GM21576 (cell line): Measurements from ENCODE around the gene BOK.

Source experiments
- ATAC-seq: cut with Tn5 transposase; IDR thresholded peaks from one replicate; pipeline ENCODE4 v1.9.1; 2021; ENCODE audit warnings: mild to moderate bottlenecking, moderate library complexity; ENCODE audit not compliant: unreplicated experiment

The BOK gene

DNA sequence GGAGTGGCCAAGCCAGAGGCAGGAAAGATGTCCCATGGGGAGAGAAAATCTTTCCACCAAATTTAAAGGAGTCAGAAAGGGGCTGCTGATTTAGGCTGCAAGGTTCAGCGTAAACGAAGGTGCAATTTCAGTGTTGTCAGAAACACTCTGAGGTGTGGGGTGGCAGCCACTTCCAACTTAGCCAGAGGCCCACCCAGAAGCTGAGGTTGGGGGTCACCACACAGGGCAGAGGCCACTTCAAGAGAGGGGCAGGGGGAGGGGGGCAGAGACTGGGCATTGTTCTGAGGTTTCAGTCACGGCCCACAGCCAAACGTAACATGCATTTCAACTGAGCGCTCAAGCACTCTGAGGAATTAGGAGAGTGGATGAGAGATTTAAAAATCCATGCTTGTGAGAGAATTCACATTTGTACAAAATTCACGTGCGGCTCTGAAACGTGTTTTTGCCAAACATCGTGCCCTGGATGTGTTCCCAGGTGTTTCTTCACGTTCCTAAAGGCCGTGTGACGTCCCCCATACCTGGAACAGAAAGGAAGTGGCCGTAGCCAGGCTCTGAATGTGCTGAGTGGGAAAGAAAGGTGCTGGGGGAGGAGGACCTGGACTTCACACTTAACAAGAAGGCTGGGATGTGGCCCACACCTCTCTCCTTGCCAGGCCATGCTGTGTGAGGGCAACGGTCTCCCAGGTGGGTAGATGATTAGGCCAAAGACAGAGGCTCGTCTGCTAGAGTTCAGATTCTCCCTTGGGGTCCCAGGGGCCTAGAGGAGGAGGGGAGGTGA lies 19.5 kb upstream of the BOK start:
- ATAC-seq, result no peak

DNA sequence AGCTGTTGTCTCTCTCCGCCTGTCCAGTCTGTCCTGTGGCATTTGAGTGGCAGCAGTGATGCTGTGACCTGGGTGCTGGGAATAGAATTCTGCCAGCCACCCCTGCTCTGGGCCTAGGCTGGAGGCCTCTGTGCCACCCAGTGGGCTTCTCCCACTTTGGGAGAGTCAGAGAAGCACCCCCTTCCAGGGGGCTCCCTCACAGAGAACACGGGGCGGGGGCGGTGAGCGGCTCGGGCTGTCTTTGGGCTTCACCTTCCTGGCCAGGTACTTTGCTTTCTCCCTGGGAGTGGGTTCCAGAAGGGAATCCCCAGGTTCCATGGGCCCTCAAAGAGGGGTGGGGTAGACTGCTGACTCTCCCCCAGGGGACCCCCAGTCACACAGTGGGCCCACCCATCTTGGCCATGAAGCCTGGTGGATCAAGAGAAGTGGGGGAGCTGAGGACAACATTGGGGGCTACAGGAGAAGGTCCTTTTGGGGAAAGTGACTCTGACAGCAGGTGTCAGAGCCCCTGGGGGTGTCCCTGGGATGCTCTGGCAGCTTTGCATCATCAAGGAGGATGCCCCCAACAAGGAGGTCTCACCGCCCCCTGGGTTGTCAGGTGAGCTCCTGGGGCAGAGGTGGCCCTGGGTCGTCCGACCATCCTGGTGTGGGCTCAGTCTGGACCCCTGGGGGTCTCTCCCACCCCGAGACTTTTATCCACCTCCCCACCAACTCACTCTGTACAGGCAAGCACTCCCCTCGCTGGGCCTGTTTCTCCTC lies 18.8 kb upstream of the BOK start:
- no peak for ATAC-seq

DNA sequence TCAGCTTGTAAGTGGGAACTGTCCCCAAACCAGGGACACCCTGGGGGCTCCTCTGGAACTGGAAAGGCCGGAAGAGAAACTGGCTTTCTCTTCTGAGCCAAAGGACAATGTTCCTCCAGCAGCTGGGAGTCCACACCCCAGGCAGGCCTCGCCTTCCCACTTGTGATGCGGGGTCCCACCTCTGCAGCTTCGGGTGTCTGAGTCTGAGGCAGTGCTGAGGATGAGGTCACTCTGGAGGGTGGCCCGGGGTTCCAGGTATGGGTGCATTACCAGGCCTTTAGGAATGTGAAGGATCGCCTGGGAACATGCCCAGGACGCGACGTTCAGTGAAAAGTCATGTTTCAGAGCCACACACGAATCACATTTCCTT lies 18.2 kb upstream of the BOK start:
- ATAC-seq, result no peak

DNA sequence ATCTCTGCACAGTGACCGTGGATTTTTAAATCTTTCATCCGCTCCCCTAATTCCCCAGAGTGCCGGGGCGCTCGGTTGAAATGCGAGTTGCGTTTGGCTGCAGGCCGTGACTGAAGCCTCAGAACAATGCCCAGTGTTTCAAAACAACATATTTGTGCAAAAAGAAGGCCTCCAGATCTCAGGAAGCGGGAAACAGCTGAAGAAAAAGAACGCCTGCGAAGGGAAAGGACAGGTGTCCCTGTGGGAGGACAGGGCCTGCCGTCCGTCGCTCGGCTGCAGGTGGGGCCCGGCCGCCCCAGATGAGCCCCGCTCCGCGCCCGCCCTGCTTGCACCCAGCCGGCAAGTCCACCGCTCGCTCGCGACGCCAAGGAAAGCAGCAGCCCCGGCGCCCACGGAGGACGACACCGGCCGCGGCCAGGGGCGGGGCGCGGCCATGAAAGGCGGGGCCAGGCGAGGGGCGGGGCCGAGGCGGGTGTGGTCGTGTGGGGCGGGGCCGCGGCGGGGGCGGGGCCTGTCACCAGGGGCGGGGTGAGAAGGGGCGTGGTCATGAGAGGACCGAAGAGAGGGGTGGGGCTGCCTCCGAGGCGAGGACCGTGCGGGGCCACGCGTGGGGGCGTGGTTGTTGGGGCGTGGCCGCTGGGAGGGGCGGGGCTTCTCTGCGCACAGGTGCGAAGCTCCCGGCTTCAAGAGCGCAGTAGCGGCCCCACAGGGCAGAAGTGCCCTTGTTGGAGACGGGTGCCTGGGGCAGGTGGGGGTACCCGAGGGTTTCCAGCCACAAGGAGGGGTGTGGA lies 17.6 kb upstream of the BOK start:
- ATAC-seq, result no peak

DNA sequence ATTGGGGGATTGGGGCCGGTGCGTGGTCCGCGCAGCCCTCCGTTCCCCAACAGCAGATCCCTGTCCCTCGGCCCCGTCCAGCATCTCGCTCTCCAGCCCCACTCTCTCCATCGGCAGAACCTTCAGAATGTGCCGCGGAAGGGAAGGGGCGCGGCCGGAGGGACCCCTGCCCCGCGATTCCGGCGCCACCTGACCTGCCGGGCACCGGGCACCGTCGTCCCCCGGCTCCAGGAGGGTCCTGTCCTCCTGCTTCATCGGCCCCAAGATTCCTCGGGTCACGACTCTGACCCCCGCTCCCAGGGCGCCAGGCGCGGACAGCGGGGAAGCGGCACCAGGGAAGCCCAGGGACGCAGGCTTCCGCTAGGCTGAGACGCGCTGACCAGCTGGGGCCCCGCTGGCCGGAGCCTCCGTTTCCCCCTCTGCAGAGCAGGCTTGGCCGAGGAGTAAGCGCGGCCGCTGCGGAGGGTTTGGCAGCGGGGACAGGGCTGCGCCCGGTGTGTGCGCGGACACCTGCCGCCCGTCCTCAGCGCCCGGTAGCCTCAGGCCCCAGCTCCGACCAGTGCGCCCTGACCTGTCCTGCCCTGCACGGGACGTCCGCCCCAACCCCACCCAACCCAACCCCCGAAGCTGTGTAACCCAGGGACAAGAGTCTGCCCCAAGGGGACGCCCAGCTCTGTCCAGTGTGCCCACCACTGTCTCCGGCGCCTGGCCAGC lies 16.8 kb upstream of the BOK start:
- no peak for ATAC-seq

DNA sequence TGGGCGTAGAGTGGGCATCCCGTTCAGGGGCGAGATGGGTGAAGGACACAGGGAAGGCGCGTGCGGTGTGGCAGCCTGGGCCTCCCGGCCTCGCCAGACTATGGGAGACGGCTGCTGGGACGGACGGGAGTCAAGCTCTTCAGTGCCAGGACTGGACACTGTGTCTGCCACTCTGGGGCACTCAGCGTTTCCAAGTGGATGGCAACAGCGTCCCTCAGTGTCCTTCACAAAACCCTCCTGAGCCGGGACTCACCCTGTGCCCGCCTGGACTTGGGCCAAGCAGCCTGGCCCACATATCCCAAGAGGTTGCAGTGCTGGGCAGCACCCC lies 16.3 kb upstream of the BOK start:
- ATAC-seq, result no peak

DNA sequence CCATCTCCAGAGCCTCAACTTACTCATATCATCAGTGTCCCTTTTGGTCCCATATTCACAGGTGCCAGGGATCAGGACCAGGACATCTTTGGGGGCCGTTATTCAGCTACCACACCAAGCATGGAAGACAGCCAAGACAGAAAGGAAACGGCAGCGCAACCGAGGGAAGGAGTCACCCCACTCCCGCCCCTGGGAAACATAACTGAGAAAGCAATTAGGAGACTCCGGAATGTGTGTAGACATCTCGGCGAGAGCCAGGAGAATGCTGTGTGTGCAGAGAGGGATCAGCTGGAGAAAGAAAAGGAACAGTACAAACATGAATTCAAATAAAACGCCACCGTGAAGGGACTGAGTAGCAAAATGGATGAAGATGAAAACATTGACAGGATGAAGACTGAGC lies 13.4 kb upstream of the BOK start:
- no peak for ATAC-seq

DNA sequence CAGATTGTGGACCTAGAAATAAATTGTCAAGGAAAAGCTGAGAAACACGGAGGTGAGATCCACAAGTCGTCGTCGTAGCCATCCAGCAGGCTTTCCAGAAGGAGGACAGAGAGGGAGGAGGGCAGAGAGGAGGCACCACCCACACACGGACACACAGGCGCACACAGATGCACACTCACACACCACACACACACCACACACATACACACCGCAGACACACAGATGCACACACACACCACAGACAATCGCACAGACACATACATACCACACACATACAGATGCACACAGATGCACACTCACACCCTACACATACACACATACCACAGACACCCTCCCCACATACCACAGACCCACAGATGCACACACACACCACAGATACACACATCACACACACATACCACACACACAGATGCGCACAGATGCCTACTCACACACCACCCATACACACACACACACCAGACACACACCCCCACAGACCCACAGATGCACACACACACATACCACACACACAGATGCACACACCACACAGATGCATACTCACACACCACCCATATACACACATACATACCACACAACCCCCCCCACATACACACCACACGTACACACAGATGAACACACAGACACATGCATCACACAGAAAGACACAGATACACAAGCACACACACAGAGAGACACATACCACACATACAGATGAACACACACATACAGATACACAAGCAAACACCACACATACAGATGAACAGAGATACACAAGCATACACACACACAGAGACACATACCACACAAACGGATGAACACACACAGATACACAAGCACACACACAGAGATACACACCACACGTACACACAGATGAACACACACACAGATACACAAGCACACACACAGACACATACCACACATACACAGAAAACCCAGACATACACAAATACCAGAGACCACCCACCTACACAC lies 12.7 kb upstream of the BOK start:
- ATAC-seq, result no peak

DNA sequence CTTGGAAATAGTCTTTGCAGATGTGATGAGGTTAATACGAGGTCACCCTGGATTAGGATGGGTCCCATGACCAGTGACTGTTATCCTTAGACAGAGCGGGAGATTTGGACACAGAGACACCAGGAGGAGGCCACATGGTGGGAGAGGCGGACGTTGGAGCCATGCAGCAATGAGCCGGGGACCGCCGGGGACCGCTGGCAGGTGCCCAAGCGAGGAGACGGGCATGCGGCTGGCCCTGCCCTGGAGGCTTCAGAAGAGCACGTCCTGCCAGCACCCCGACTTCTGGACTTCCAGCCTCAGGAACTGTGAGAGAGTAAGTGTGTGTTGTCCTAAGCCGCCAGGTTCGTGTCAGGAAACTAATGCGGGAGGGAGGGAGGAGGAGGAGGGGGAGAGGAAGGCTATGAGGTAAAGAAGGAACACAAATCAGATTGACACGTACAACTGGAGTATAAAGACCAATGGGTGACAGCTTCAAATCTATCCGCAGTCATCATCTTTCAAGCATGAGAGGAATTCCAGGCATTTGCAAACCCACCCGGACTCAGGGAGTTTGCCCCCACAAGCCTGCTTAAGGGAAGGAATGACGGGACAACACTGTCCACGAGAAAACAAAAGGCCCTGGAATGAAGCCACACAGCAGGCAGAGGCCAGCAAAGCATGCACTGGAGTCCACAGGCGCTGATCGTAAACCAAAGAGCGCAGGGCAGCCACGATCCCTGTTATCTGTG lies 11.6 kb upstream of the BOK start:
- no peak for ATAC-seq

DNA sequence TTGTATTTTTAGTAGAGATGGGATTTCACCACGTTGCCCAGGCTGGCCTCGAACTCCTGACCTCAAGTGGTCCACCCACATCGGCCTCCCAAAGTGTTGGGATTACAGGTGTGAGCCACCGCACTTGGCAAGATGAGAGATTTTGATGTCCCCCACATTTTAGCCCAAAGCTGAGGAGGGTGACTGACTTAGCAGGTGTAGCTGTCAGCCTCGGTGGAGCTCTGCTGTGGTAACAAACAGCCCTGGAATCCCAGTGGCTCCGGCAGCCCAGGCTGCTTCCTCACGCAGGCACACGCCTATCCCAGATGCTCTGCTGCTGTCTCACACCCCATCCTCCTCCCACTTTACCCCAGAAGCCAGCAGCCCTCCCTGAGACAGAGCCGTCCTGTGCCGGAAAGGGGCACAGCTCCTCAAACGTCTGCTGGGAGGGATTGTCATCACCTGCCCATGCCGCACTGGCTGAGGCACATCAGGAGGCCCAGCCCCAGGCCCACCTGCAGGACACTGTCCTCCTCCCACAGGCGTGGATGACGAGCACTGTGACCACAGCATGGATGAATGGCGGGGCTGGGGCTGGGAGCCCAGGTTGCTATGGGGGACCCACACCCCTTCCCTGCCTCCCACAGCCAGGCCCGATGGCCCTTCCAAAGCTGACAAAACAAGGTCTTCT lies 10.6 kb upstream of the BOK start:
- no peak for ATAC-seq

DNA sequence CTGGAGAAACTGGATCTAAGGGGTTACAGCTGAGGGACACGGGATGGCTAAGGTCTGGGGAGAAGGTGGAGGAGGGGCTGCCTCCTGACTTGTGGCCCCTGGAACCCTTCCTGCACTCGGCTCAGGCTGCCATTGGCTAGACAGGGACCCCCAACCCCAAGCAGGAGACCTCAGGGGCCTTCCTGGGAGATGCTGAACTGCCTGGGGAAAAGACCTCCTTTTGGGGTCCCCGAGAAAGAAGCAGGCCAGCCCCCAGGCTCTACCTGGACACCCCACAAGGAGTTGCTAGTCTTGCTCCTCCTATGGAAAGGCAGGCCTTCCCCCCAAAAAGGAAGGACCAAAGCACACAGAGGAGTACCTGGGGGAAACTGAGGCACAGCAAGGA lies 10.1 kb upstream of the BOK start:
- no peak for ATAC-seq

DNA sequence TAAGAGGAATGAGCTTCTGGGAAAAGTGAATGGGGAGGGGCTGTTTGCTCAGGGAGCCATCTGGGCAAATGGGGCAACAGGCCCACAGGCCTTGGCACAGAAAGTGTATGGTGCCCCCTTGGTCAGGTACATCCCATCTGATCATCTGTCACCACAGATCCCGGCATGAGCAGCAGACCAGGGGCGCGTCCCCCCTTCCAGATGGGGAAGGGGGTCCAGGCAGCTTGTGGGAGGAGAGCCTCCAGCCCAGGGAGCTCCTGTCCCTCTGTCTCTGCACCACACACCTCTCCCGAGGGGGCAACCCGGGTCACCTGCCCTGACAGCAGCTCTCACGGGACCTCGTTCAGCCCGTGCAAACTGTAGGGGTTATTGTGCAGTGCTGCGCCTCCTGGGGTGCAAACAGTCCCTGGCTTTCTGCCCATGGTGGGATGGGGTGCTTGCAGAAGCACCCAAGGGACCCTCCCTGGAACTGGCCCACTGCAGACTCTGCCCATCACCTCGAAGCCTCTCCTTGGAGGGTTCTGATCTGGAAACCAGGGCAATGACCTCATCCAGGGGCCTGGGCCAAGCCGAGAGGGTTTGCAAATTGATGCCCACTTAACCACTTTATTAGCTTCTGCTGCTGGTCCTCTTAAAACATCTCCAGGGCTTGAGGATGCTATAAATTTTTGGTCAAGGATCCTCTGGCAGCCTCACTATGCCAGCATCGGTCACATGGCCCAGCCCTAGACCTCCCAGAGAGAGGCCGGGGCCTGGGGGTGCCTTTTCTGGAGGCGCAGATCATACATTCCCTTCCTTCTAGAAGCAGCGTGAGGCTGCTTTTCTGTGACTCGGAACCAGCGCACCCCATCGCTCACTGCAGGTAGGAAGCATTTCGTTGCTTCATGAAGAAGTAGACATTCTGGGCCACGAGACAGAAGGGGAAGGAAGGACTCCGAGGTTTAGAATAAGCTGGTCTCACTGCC lies 7.6 kb upstream of the BOK start:
- no peak for ATAC-seq

DNA sequence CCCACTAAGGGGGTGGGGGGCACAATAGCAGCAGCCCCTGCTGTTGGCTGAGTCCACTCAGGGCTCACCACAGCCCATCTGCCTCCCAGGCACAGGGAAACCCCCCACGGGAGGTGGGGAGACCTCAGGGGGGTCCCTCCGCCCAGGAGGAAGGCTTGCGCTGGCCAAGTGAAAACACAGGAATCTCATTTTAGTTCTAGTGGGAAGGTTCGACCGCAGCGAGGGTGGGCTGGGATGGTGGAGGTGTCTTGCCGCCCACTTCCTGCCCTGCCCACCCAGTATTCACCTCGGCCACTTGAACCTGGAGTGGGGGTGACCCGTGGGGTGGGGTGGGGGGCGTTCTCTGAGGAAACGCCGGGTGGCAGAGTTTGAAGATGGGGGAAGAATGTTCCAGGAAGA lies 6.9 kb upstream of the BOK start:
- no peak for ATAC-seq

DNA sequence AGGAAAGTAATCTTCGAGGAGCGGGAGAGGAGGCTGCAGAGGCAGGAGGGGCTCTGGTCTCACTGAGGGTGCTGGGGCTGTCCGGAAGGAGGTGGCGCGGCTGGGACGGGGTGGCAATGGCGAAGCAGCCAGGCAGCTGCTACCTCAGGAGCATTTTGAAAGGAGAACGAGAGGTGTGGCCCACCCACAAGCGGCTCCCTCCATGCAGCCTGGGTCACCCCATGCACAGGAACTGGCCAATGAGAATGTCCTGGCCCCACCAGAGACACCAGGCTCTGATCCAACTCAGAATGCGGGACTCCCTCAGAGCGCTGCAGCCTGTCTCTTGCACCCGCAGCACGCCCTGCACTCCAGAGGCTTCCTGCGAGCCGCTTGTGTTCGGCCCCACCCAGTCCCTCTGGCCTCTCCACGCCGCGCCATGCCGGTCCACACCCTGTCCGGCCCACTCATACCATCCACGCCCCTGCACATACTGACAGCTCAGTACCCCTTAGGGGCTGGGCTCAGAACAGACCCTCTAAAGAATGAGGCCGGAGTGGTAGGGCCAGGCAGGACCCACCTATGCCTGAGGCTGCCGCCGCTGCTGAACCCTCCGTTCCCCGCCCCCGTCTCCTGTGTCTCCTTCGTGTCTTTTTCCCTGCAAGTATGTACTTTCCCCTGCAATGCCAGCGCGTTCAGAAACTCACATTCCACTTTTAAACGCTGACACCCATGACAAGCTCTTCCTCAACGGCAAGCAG lies 6.4 kb upstream of the BOK start:
- ATAC-seq, result no peak

DNA sequence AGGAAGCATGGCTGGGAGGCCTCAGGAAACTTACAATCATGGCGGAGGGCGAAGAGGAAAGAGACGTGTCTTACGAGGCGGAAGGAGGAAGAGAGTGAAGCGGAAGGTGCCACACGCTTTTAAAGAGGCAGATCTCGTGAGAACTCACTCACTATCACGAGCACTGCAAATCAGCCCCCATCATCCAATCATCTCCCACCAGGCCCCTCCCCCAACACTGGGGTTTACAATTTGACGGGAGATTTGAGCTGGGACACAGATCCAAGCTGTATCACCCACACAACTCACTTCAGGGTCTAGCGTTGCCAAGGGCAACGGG lies 5.1 kb upstream of the BOK start:
- ATAC-seq, result no peak

DNA sequence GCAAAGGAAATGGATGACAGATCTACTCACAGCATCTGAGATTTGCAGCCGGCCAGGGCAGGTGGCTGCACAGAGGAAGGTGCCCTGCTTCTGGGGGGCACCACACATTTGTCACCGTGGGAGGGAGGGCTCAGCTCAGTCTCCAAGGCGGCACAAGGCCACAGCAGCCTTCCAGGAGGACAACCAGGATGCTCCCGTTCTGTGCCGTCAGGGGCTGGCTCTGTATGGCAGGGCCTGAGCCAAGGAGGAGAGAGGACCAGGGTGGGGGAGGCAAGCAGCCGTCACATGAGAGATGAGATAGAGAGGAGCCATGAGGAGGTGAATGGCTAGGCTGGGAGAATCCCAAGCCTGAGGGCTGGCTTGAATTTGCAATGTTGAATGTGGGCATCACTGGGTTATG lies 4.6 kb upstream of the BOK start:
- no peak for ATAC-seq

DNA sequence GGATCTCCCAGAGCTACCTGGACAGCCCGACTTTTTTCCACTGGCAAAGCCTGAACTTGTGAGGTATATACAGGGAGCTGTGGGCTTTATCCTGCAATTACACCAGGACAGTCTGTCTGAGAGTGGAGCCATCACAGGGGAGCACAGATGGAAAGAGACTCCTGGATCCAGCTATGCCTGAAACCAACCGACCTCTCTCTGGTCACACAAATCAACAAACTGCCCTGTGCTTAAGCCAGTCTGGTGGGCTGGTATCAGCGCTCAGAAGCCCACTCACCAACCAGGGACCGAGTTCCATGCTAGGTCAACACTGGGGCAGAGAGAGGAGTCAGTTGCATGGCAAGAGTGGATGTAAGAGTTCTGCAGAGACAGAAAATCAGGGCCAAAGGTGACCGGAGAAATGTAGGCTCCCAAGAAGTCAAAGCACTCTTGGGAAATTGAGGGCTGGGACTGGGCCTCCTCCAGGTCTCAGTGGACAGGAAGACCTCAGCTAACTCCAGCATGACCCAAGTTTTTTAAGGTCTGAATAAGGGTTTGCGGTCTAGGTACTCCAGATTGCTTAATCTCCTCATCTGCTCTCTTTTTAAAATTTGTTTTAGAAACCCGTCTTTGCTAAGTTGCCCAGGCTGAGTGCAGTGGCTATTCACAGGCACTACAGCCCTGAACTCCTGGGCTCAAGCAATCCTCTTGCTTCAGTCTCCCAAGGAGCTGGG lies 3.8 kb upstream of the BOK start:
- ATAC-seq, result no peak
